ACC112 (cell line): ENCODE measurements around the gene DTNB.

Source experiments
- H2AFZ ChIP-seq: fragments of 200-600 bp; sonication (generic); one replicate; pipeline ENCODE4 v1.6.0; 2017; ENCODE audit warnings: antibody characterized with exemption, low read length; ENCODE audit not compliant: unreplicated experiment
- H3K27ac ChIP-seq: fragments of 200-600 bp; sonication (generic); 2 replicates; pipeline ENCODE4 v1.5.1; 2014; ENCODE audit warnings: low read depth, mild to moderate bottlenecking, antibody characterized with exemption, low read length, moderate library complexity
- H3K27me3 ChIP-seq: fragments of 200-600 bp; sonication (generic); 2 replicates; pipeline ENCODE4 v1.6.1; 2014; ENCODE audit warnings: mild to moderate bottlenecking, antibody characterized with exemption, low read length, moderate library complexity, mixed read lengths; ENCODE audit not compliant: insufficient read depth
- H3K36me3 ChIP-seq: fragments of 200-600 bp; sonication (generic); 2 replicates; pipeline ENCODE4 v1.6.1; 2016; ENCODE audit warnings: mild to moderate bottlenecking, antibody characterized with exemption, low read length, moderate library complexity, mixed read lengths; ENCODE audit not compliant: insufficient read depth
- H3K4me1 ChIP-seq: fragments of 200-600 bp; sonication (generic); one replicate; pipeline ENCODE4 v1.6.1; 2016; ENCODE audit warnings: low read length, mixed read lengths; ENCODE audit not compliant: insufficient read depth, unreplicated experiment, control insufficient read depth
- H3K4me3 ChIP-seq: fragments of 200-600 bp; sonication (generic); 2 replicates; pipeline ENCODE4 v1.5.1; 2014; ENCODE audit warnings: mild to moderate bottlenecking, low read depth, low read length
- H3K79me2 ChIP-seq: fragments of 200-600 bp; sonication (generic); one replicate; pipeline ENCODE4 v1.6.0; 2016; ENCODE audit warnings: low read length; ENCODE audit not compliant: control insufficient read depth, unreplicated experiment, insufficient read depth

The DTNB gene

GRCh38 chr2:25338401-25338800 is 335.0 kb downstream of the DTNB start:
- no peaks in the 10 kb centered on the region for H3K27me3 ChIP-seq
- H3K27ac ChIP-seq = no peak overlapping the region
- H3K36me3 ChIP-seq = no peaks in the 10 kb centered on the region
- H3K4me3 ChIP-seq = no peak overlapping the region
- H3K4me1 ChIP-seq = no peaks in the 10 kb centered on the region
- H3K79me2 ChIP-seq = no peaks in the 10 kb centered on the region
- no peak overlapping the region for H2AFZ ChIP-seq

DNA sequence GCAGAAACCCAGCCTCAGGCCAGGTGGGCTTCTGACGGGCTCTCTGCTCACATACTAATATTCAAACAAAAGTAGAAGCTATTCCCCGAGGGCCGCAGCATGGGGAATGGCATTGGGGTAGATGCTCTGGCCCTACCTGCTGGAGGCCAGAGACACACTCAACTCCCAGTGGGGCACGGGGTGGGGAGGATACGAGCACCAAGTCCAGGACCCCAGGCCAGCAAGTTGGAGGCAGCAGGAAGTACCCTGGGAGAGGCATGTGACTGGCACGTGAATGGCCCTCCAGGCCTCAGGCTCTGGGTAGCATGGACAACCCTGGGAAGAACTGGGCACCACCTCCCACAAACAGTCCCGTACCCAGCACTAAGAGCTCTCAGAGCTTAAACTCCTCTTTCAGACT is 335.5 kb downstream of the DTNB start:
- Histone ChIP-seq H2AFZ (no peak overlapping the region), H3K27me3 (no peaks in the 10 kb centered on the region), H3K79me2 (no peaks in the 10 kb centered on the region), H3K4me3 (no peak overlapping the region), H3K36me3 (no peaks in the 10 kb centered on the region), H3K4me1 (no peaks in the 10 kb centered on the region), H3K27ac (no peak overlapping the region)

DNA sequence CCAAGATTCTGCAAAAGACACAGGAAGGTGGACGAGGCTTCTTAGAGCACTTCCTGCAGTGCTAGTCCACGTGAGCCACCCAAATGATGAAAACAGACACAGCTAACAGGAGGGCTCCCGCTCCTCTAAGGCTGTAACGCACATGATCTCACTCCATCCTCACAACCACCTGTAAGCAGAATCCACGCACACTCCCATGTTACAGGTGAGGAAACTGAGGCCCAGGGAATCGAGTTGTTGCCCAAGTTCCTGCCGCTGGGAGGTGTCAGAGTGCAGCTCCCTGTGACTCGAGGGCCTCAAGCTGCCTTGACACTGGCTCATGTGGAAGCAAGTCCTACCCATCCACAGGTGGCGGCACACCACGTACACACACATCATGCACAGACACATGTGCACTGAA is 336.1 kb downstream of the DTNB start:
- Histone ChIP-seq H2AFZ (no peak overlapping the region), H3K4me3 (no peak overlapping the region), H3K4me1 (no peaks in the 10 kb centered on the region), H3K36me3 (no peaks in the 10 kb centered on the region), H3K27me3 (no peaks in the 10 kb centered on the region), H3K79me2 (no peaks in the 10 kb centered on the region), H3K27ac (no peak overlapping the region)

DNA sequence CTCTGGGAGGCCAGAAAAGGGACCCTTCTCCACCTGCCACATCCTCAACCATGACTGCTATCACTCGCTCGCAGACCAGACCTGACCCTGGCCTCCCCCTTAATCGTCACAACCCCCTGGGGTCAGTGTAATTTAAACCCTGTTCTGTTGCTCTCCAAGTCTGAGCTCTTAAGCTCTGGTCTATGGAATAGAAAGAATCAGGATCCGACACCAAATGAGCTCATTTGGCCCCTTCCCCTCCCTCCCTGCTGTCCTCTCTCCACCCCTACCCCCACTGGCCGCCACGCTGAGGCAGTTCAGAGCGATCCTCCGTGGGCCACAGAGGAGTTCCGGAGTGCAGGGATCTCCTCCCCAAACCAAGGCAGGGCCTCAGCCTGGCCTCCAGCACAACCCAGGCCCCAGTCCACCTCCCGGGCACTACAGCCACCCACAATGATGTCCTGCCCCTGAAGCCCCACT is 337.0 kb downstream of the DTNB start:
- H3K79me2 ChIP-seq = no peaks in the 10 kb centered on the region
- no peaks in the 10 kb centered on the region for H3K27me3 ChIP-seq
- H3K4me3 ChIP-seq = no peak overlapping the region
- H2AFZ ChIP-seq = no peak overlapping the region
- H3K36me3 ChIP-seq = no peaks in the 10 kb centered on the region
- H3K4me1 ChIP-seq = no peaks in the 10 kb centered on the region
- H3K27ac ChIP-seq = no peak overlapping the region

DNA sequence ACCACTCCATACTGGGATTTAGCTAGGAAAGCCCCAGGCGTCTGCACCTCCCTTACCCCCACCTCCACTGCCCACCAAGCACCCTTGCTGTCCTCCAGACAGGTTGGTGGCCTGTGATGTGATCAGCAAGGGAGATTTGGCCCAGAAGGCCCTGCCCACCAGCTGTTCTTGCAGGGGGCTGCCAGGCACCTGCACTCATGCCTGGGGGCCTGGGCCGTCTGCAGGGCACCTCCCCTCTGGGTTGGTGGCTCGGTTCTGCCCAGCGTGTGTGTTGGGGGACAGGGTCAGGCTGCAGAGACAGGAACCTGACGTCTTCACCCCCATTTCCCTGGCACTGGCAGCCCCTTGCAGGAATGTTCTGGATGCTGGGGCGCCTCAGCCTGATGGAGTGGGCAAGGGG is 337.4 kb downstream of the DTNB start:
- H3K4me1 ChIP-seq = no peaks in the 10 kb centered on the region
- no peak overlapping the region for H2AFZ ChIP-seq
- H3K4me3 ChIP-seq = no peak overlapping the region
- no peaks in the 10 kb centered on the region for H3K36me3 ChIP-seq
- H3K27me3 ChIP-seq = no peaks in the 10 kb centered on the region
- H3K79me2 ChIP-seq = no peaks in the 10 kb centered on the region
- H3K27ac ChIP-seq = no peak overlapping the region

GRCh38 chr2:25335204-25335603 is 338.2 kb downstream of the DTNB start:
- H3K27me3 ChIP-seq = no peaks in the 10 kb centered on the region

GRCh38 chr2:25334482-25334881 is 338.9 kb downstream of the DTNB start:
- Histone ChIP-seq H3K36me3 (no peaks in the 10 kb centered on the region), H2AFZ (no peak overlapping the region), H3K4me1 (no peaks in the 10 kb centered on the region), H3K27me3 (no peaks in the 10 kb centered on the region), H3K4me3 (no peak overlapping the region), H3K79me2 (no peaks in the 10 kb centered on the region), H3K27ac (no peak overlapping the region)

More at GRCh38 chr2:25335204-25335603, 338.2 kb downstream of the DTNB start:
- H3K79me2 ChIP-seq = no peaks in the 10 kb centered on the region
- no peak overlapping the region for H3K27ac ChIP-seq
- H3K36me3 ChIP-seq = no peaks in the 10 kb centered on the region
- H2AFZ ChIP-seq = no peak overlapping the region
- H3K4me1 ChIP-seq = no peaks in the 10 kb centered on the region
- H3K4me3 ChIP-seq = no peak overlapping the region

DNA sequence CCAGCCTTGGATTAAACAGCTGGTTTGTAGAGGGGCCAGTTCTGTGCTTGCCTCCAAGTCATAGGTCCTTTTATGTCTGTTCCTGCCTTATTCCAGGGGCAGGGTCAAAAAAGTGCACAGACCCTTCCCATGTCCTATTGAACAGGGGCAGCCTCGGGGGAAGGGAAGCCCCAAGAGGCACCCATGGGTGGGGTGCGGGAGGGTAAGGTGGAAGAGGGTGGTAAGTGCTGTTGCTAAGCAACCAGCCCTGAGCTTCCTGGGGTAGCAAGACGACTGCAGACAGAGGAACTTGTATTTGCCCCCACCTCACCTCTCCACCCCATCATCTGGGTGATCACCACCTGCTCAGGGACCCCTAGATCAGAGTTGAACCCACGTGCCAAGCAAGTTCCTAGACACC is 339.4 kb downstream of the DTNB start:
- no peak overlapping the region for H2AFZ ChIP-seq
- H3K36me3 ChIP-seq = no peaks in the 10 kb centered on the region
- H3K27ac ChIP-seq = no peak overlapping the region
- no peaks in the 10 kb centered on the region for H3K4me1 ChIP-seq
- H3K79me2 ChIP-seq = no peaks in the 10 kb centered on the region
- no peak overlapping the region for H3K4me3 ChIP-seq
- H3K27me3 ChIP-seq = no peaks in the 10 kb centered on the region

- H3K36me3 ChIP-seq = peaks cover under 1% of the 10 kb centered on the region; the same call in 1 of the 2 replicates
- no peak overlapping the region for H2AFZ ChIP-seq
- no peaks in the 10 kb centered on the region for H3K4me1 ChIP-seq
- no peak overlapping the region for H3K27ac ChIP-seq
- no peak overlapping the region for H3K4me3 ChIP-seq
- no peaks in the 10 kb centered on the region for H3K79me2 ChIP-seq
- H3K27me3 ChIP-seq = no peaks in the 10 kb centered on the region
Measured at GRCh38 chr2:25332571-25332970, 340.8 kb downstream of the DTNB start.

DNA sequence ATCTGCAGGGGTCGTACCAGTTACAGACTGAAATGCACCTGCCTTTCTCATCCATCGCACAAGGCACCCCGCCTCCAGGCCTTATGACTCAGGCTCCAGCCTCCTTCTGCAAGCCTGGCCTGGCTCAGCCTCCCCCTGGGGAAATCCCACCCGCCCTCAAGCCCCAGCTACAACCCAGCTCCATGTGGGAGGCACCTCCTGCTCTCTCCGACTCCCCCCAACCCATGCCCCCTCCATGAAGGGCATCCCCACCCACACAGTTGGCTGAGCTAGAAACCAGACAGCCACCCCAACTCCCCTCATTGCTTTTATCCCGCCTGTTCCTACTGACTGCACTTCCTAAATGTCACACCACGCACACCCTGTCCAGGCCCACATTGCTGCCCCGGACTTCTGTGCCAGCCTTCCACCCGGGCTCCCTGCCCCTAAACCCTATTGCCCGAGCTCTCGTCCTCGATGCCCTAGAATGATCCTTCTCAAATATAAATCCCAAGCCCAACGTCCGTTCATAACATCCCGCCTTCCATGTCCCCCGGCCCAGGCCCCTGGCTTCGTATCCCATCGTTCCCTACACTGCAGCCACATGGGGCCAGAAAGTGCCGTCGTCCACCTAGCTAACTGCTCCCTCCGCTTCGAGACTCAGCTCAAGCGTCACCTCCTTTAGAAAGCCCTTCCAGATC is 341.6 kb downstream of the DTNB start:
- Histone ChIP-seq H3K4me1 (no peaks in the 10 kb centered on the region), H3K27me3 (no peaks in the 10 kb centered on the region), H3K36me3 (peaks cover 8% of the 10 kb centered on the region), H3K79me2 (no peaks in the 10 kb centered on the region), H2AFZ (no peak overlapping the region), H3K4me3 (no peak overlapping the region), H3K27ac (no peak overlapping the region)

GRCh38 chr2:25330937-25331336 is 342.4 kb downstream of the DTNB start:
- Histone ChIP-seq H2AFZ (no peak overlapping the region), H3K4me3 (no peak overlapping the region), H3K27ac (no peak overlapping the region), H3K4me1 (no peaks in the 10 kb centered on the region), H3K36me3 (peaks cover 12% of the 10 kb centered on the region), H3K27me3 (no peaks in the 10 kb centered on the region), H3K79me2 (no peaks in the 10 kb centered on the region)
